CD14-positive monocyte (primary cell): ENCODE data around the gene ORAI1. TPM values are rescaled to one million over a fixed set of nuclear protein-coding genes. Genes with fewer than 3 reads are reported as not detected.
"Not testable (repeated sequence)": the region's sequence is repeated elsewhere in the genome, so short reads cannot be mapped to it uniquely, and the experiment has no call there.

ENCODE experiments used
- DNase-seq, 3 donors: peaks; one replicate each; pipeline ENCODE4 v3.0.0-alpha.2; 2011 to 2022
- H2AFZ ChIP-seq: 2 replicates; pipeline ENCODE4 v1.6.0; 2012; ENCODE audit warnings: mild to moderate bottlenecking, low read depth, low read length, inconsistent platforms; ENCODE audit not compliant: insufficient read depth, poor library complexity, severe bottlenecking
- H3K27ac ChIP-seq, 2 donors: 1 replicate in 1 of 2; 2 replicates in 1 of 2; pipeline ENCODE4 v1.5.1; 2012 to 2013; ENCODE audit warnings: low read length in 2 of 2, control low read depth in 1 of 2, inconsistent platforms in 1 of 2, low read depth in 1 of 2, mild to moderate bottlenecking in 1 of 2
- H3K27me3 ChIP-seq, 2 donors: one replicate each; pipeline versions ENCODE4 v1.6.0 to v1.6.1; 2011 to 2013; ENCODE audit warnings: low read length in 2 of 2; ENCODE audit not compliant: control insufficient read depth in 2 of 2, insufficient read depth in 2 of 2
- H3K36me3 ChIP-seq, 2 donors: replicated peaks in 1 of 2; 1 replicate in 1 of 2; 2 replicates in 1 of 2; pipeline versions ENCODE4 v1.5.1 to v1.6.1; 2012 to 2013; ENCODE audit warnings: low read length in 2 of 2, control low read depth in 1 of 2, inconsistent platforms in 1 of 2, mild to moderate bottlenecking in 1 of 2; ENCODE audit not compliant: insufficient read depth in 2 of 2, control insufficient read depth in 1 of 2
- H3K4me1 ChIP-seq, 2 donors: 1 replicate in 1 of 2; 2 replicates in 1 of 2; pipeline versions ENCODE4 v1.5.1 to v1.6.1; 2012 to 2013; ENCODE audit warnings: low read length in 2 of 2, control low read depth in 1 of 2, inconsistent platforms in 1 of 2, mild to moderate bottlenecking in 1 of 2, moderate library complexity in 1 of 2; ENCODE audit not compliant: insufficient read depth in 2 of 2, control insufficient read depth in 1 of 2
- H3K4me2 ChIP-seq: replicated peaks from 2 replicates; pipeline ENCODE3; 2012; ENCODE audit warnings: low read length, moderate library complexity, mild to moderate bottlenecking; ENCODE audit not compliant: poor library complexity, severe bottlenecking; ENCODE audit errors: extremely low read depth
- H3K4me3 ChIP-seq, 3 experiments: fragments of 200-600 bp in 1 of 3; sonication (generic) in 1 of 3; replicated peaks in 1 of 3; 1 replicate in 2 of 3; 2 replicates in 1 of 3; pipeline ENCODE4 v1.5.1; 2011 to 2013; ENCODE audit warnings: low read length in 3 of 3, mild to moderate bottlenecking in 3 of 3, control low read depth in 2 of 3, low read depth in 2 of 3, inconsistent platforms in 1 of 3, moderate library complexity in 1 of 3
- H3K79me2 ChIP-seq: 2 replicates; pipeline ENCODE4 v1.6.0; 2012; ENCODE audit warnings: mild to moderate bottlenecking, control low read depth, inconsistent platforms, low read length, moderate library complexity; ENCODE audit not compliant: insufficient read depth
- H3K9ac ChIP-seq: 2 replicates; pipeline ENCODE4 v1.6.0; 2017; ENCODE audit warnings: low read length, mild to moderate bottlenecking; ENCODE audit not compliant: insufficient read depth, poor library complexity, severe bottlenecking
- H3K9me3 ChIP-seq, 2 donors: replicated peaks in 1 of 2; 1 replicate in 1 of 2; 2 replicates in 1 of 2; pipeline versions ENCODE4 v1.5.1 to v1.6.1; 2012 to 2013; ENCODE audit warnings: low read length in 2 of 2, control low read depth in 1 of 2; ENCODE audit not compliant: control insufficient read depth in 1 of 2, insufficient read depth in 1 of 2
- H4K20me1 ChIP-seq: 2 replicates; pipeline ENCODE4 v1.6.0; 2012; ENCODE audit warnings: mild to moderate bottlenecking, low read length, control low read depth, moderate library complexity; ENCODE audit not compliant: insufficient read depth
- H3K27ac Mint-ChIP-seq, 7 donors: one replicate each; pipeline ENCODE4 v1.8.0; 2020; ENCODE audit warnings: mild to moderate bottlenecking in 7 of 7, mixed read lengths in 7 of 7, moderate library complexity in 6 of 7, inconsistent platforms in 2 of 7
- H3K27me3 Mint-ChIP-seq, 3 donors: one replicate each; pipeline ENCODE4 v1.8.0; 2021 to 2022; ENCODE audit warnings: low read depth in 3 of 3, mild to moderate bottlenecking in 3 of 3, mixed read lengths in 3 of 3, moderate library complexity in 3 of 3, inconsistent platforms in 1 of 3
- H3K36me3 Mint-ChIP-seq, 2 donors: one replicate each; pipeline ENCODE4 v1.8.0; 2020; ENCODE audit warnings: mixed read lengths in 2 of 2, inconsistent platforms in 1 of 2, mild to moderate bottlenecking in 1 of 2
- H3K4me1 Mint-ChIP-seq: one replicate; pipeline ENCODE4 v1.8.0; 2020; ENCODE audit warnings: mild to moderate bottlenecking, mixed read lengths
- H3K4me3 Mint-ChIP-seq, 2 donors: one replicate each; pipeline ENCODE4 v1.8.0; 2020; ENCODE audit warnings: mild to moderate bottlenecking in 2 of 2, mixed read lengths in 2 of 2, moderate library complexity in 1 of 2
- H3K9me3 Mint-ChIP-seq, 7 donors: one replicate each; pipeline ENCODE4 v1.8.0; 2020 to 2022; ENCODE audit warnings: mixed read lengths in 7 of 7, mild to moderate bottlenecking in 6 of 7, moderate library complexity in 6 of 7, inconsistent platforms in 2 of 7
- WGBS: methylation state at CpG from one replicate; pipeline ENCODE4 v1.1.5; 2013; ENCODE audit warnings: missing lambda C conversion rate; ENCODE audit not compliant: insufficient coverage; 5-methylcytosine and 5-hydroxymethylcytosine counted together
- intact Hi-C, 2 donors: fragments of 100-400 bp; cut with micrococcal nuclease; formaldehyde crosslinking; loops; one replicate each; pipeline versions ENCODE4 v1.15.0 to v1.15.1; 2023
- polyA plus RNA-seq, 3 donors: library from polyadenylated mRNA; depleted of rRNA in 1 of 3; unstranded in 2 of 3; stranded (reverse) in 1 of 3; fragments of 300-500 nt in 2 of 3; fragments of >200 nt in 1 of 3; fragmentation: Illumina TruSeq in 2 of 3; gene quantifications; 1 replicate in 2 of 3; 2 replicates in 1 of 3; pipeline ENCODE4 v1.2.3, GENCODE V29; 2012 to 2021
- TF ChIP-seq, protein P1 (sequence below): fragments of 200-600 bp; IDR thresholded peaks from one replicate; pipeline ENCODE4 v1.8.0; 2022; ENCODE audit warnings: antibody characterized with exemption, mild to moderate bottlenecking

ORAI1 gene
- polyA plus RNA-seq, 3 donors = 36.4 to 77.9 (median 54.6) TPM

DNA sequence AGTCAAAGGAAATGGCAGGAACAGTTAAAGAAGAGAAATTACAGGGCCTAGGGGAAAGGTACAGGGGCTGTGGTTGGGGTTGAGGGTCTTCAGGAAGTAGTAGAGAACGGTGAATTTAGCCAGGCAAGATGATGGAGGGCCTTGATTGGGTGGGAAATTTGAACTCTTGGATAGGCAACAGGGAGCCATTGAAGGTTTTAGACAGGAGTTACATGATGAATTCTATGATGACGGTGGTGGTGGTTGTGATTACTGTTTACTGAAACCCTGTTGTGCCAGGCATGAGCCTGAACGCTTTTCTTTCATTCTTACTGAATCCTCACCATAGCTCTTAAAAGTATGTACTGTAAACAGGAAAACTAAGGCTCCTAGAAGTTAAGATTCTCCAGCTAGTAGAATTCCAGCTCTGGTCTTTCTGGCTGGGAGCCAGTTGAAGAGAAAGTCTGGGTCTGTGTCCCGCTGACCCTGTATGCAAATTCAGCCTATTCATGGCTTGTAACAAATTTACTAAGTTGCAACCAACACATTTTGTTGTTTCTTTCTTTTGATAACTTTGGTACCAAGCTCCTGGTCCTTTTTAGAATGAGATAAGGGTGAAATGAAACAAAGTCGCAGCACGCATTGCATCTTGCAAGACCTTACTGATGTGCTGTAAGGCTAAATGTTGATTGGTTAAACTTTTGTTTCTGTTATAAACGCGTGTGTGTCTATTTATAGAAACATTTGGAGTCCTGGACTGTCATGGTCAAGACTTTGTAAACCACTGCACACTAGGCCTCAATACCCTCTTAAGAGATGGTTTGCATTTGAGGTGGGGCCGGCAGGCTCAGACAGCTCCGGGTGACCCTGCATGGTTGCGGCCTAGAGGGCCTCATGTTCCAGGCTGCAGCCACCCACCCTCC, 6.0 kb downstream of the ORAI1 start:
- Histone ChIP-seq H3K4me3 (no peak overlapping the region), H3K4me1 (peaks cover 50 to 63% of the 10 kb centered on the region in 2 donors), H2AFZ (no peak overlapping the region), H3K79me2 (peaks cover 88% of the 10 kb centered on the region), H3K9ac (no peak overlapping the region), H4K20me1 (peaks cover 68% of the 10 kb centered on the region), H3K4me2 (peak overlapping the region; percentile 11), H3K36me3 (peaks cover 0 to 6% of the 10 kb centered on the region in 2 donors), H3K27me3 (no peaks in the 10 kb centered on the region), H3K9me3 (no peaks in the 10 kb centered on the region), H3K27ac (no peak overlapping the region)
- intact Hi-C loops = no loop called here
- WGBS = 81% methylated on average over 5 of the region's 11 CpGs
- peaks cover 72% of the 10 kb centered on the region for H3K4me1 Mint-ChIP-seq
- H3K4me3 Mint-ChIP-seq = no peak overlapping the region
- no peak for DNase-seq
- peaks cover 0 to 3% (median 0%) of the 10 kb centered on the region in 3 donors for H3K27me3 Mint-ChIP-seq
- peak overlapping the region in 5 of 7 donors; percentile 7 to 78 (median 36) for H3K27ac Mint-ChIP-seq
- no peaks in the 10 kb centered on the region for H3K9me3 Mint-ChIP-seq
- TF ChIP-seq, protein P1, sequence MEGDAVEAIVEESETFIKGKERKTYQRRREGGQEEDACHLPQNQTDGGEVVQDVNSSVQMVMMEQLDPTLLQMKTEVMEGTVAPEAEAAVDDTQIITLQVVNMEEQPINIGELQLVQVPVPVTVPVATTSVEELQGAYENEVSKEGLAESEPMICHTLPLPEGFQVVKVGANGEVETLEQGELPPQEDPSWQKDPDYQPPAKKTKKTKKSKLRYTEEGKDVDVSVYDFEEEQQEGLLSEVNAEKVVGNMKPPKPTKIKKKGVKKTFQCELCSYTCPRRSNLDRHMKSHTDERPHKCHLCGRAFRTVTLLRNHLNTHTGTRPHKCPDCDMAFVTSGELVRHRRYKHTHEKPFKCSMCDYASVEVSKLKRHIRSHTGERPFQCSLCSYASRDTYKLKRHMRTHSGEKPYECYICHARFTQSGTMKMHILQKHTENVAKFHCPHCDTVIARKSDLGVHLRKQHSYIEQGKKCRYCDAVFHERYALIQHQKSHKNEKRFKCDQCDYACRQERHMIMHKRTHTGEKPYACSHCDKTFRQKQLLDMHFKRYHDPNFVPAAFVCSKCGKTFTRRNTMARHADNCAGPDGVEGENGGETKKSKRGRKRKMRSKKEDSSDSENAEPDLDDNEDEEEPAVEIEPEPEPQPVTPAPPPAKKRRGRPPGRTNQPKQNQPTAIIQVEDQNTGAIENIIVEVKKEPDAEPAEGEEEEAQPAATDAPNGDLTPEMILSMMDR = no peak
- H3K36me3 Mint-ChIP-seq = peaks cover 17 to 20% of the 10 kb centered on the region in 2 donors

DNA sequence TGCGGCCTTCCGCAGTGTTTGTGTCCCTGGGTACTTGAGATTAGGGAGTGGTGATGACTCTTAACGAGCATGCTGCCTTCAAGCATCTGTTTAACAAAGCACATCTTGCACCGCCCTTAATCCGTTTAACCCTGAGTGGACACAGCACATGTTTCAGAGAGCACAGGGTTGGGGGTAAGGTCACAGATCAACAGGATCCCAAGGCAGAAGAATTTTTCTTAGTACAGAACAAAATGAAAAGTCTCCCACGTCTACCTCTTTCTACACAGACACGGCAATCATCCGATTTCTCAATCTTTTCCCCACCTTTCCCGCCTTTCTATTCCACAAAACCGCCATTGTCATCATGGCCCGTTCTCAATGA, 7.5 kb downstream of the ORAI1 start:
- Mint-ChIP-seq H3K36me3 (peaks cover 17 to 28% of the 10 kb centered on the region in 2 donors), H3K4me1 (peaks cover 68% of the 10 kb centered on the region)
- H3K4me2 ChIP-seq, H3K27me3 ChIP-seq, H3K9me3 Mint-ChIP-seq, H3K4me3 Mint-ChIP-seq, DNase-seq, H3K27ac Mint-ChIP-seq, H3K9ac ChIP-seq, intact Hi-C loops, H3K27ac ChIP-seq, H3K4me3 ChIP-seq, H3K36me3 ChIP-seq, H3K27me3 Mint-ChIP-seq, H2AFZ ChIP-seq, H3K9me3 ChIP-seq: not testable (repeated sequence)
- Histone ChIP-seq H3K79me2 (peaks cover 88% of the 10 kb centered on the region), H3K4me1 (peaks cover 46 to 57% of the 10 kb centered on the region in 2 donors), H4K20me1 (peaks cover 64% of the 10 kb centered on the region)
- WGBS = no CpG with 5 or more reads among the region's 11 CpGs
